ENCODE measurements around the gene SHROOM3.

DNA sequence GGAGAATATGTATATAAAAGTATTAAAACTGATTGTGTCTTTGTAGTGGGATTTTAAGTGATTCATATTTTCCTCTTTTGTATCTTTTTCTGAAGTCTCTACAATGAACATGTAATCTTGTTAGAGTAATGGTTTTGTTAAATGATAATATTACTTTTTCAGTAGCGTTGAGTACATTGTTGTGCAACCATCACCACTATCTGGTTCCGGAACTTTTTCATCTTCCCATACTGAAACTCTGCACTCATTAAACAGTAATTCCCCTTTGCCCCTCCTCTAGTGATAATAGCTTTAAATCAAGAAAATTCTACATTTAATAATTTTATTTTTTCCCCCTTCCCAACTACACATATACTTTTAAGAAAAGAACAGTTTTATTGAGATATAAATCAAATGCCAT, 23.3 kb downstream of the SHROOM3 start:
- no peak for TF ChIP-seq CTCF (IDR thresholded peaks at IDR 0.05)
- no peak for TF ChIP-seq POLR2AphosphoS5 (IDR thresholded peaks at IDR 0.05; ENCODE audit: insufficient read depth in 1 of 2, low read depth in 1 of 2)
